IMR-90 (cell line): ENCODE measurements around the gene PAGE4.

ENCODE experiments used
- CTCF ChIP-seq: conservative IDR thresholded peaks from 2 replicates; pipeline ENCODE4 v1.5.1; 2012; ENCODE audit warnings: mild to moderate bottlenecking, low read depth, low read length, improper control_type of control experiment
- MAFK ChIP-seq: IDR thresholded peaks from 2 replicates; pipeline ENCODE4 v1.6.1; 2012; ENCODE audit warnings: low read depth, low read length, improper control_type of control experiment
- NFE2L2 ChIP-seq: fragments of 150-350 bp; IDR thresholded peaks from 2 replicates; pipeline ENCODE4 v1.6.1; 2016; ENCODE audit warnings: low read depth, mild to moderate bottlenecking, low read length

GRCh38 chrX:49838374-49838773 lies 9.3 kb downstream of the PAGE4 start:
- no peak for TF ChIP-seq MAFK
- no peak for TF ChIP-seq NFE2L2
- TF ChIP-seq CTCF = peak; percentile 56
